Endodermal cell (in vitro differentiated cells): ENCODE results near the gene HPN. TPM values are rescaled to one million over a fixed set of nuclear protein-coding genes. Genes with fewer than 3 reads are reported as not detected.
A peak's percentile ranks its signal among the peaks of the same experiment; 100 is the strongest.

Experiments
- DNase-seq: peaks from one replicate; pipeline ENCODE4 v3.0.0-alpha.2; 2017
- H3K27ac ChIP-seq: 2 replicates; pipeline ENCODE4 v1.5.1; 2013; ENCODE audit warnings: mild to moderate bottlenecking, low read depth, low read length, moderate library complexity
- H3K27me3 ChIP-seq: 2 replicates; pipeline ENCODE4 v1.6.1; 2013; ENCODE audit warnings: mild to moderate bottlenecking, low read length, moderate library complexity; ENCODE audit not compliant: insufficient read depth, control insufficient read depth, poor library complexity, severe bottlenecking
- H3K36me3 ChIP-seq: 2 replicates; pipeline ENCODE4 v1.7.0; 2013; ENCODE audit warnings: mild to moderate bottlenecking, low read length, moderate library complexity; ENCODE audit not compliant: control insufficient read depth, insufficient read depth
- H3K4me1 ChIP-seq: one replicate; pipeline ENCODE4 v1.7.0; 2013; ENCODE audit warnings: low read length; ENCODE audit not compliant: control insufficient read depth, insufficient read depth
- H3K4me3 ChIP-seq: 2 replicates; pipeline ENCODE4 v1.5.1; 2013; ENCODE audit warnings: mild to moderate bottlenecking, low read length, moderate library complexity
- H3K9ac ChIP-seq: 2 replicates; pipeline ENCODE4 v1.6.1; 2013; ENCODE audit warnings: mild to moderate bottlenecking, low read length, moderate library complexity; ENCODE audit not compliant: poor library complexity, severe bottlenecking; ENCODE audit errors: extremely low read depth
- H3K9me3 ChIP-seq: 2 replicates; pipeline ENCODE4 v1.6.1; 2013; ENCODE audit warnings: mild to moderate bottlenecking, low read length, moderate library complexity; ENCODE audit not compliant: control insufficient read depth
- H3K27ac Mint-ChIP-seq: 2 replicates; pipeline ENCODE4 v1.8.0; 2020; ENCODE audit warnings: mixed read lengths
- H3K27me3 Mint-ChIP-seq: 2 replicates; pipeline ENCODE4 v1.8.0; 2021; ENCODE audit warnings: mild to moderate bottlenecking, mixed read lengths; ENCODE audit not compliant: insufficient read depth
- H3K36me3 Mint-ChIP-seq: 2 replicates; pipeline ENCODE4 v1.8.0; 2020; ENCODE audit warnings: low read depth, mixed read lengths
- H3K4me1 Mint-ChIP-seq: 2 replicates; pipeline ENCODE4 v1.8.0; 2020; ENCODE audit warnings: mixed read lengths
- H3K4me3 Mint-ChIP-seq: 2 replicates; pipeline ENCODE4 v1.8.0; 2020; ENCODE audit warnings: mild to moderate bottlenecking, moderate library complexity, mixed read lengths
- H3K9me3 Mint-ChIP-seq: 2 replicates; pipeline ENCODE4 v1.8.0; 2020; ENCODE audit warnings: mild to moderate bottlenecking, mixed read lengths
- CTCF ChIP-seq: fragments of 200-600 bp; sonication (generic); conservative IDR thresholded peaks from 2 replicates; pipeline ENCODE4 v1.5.0; 2021; ENCODE audit warnings: antibody characterized with exemption, mild to moderate bottlenecking
- WGBS, 2 experiments: methylation state at CpG; one replicate each; pipeline versions ENCODE4 v1.1.5 to v1.1.7; 2013; ENCODE audit warnings: missing lambda C conversion rate in 2 of 2, mixed read lengths in 1 of 2; ENCODE audit not compliant: insufficient coverage in 1 of 2, insufficient read length in 1 of 2; 5-methylcytosine and 5-hydroxymethylcytosine counted together
- total RNA-seq, 2 donors: library from RNA; stranded (reverse); fragmentation: NEBNext Ultra II Directional in 1 of 2; extraction: Animal tissue kit (Norgen Biotek cat#: 25700) in 1 of 2; gene quantifications; 2 replicates in 1 of 2; 3 replicates in 1 of 2; pipeline ENCODE4 v1.2.1, GENCODE V29; 2021

The HPN gene
- total RNA-seq, 2 donors from 2014 or later: 29.0 to 49.6 TPM

GRCh38 chr19:35068941-35069634 is 27.6 kb downstream of the HPN start:
- no peaks in the 10 kb centered on the region for H3K36me3 ChIP-seq
- H3K27me3 Mint-ChIP-seq: peaks cover 2% of the 10 kb centered on the region
- 77 to 79% methylated on average over 7 to 10 of the region's 10 CpGs for WGBS, 2 experiments
- H3K9me3 Mint-ChIP-seq: peaks cover 5% of the 10 kb centered on the region
- H3K27ac ChIP-seq: no peak overlapping the region
- H3K4me3 ChIP-seq: no peak overlapping the region
- peaks cover 7% of the 10 kb centered on the region for H3K9me3 ChIP-seq
- no peak for DNase-seq
- no peak overlapping the region for H3K9ac ChIP-seq
- no peaks in the 10 kb centered on the region for H3K36me3 Mint-ChIP-seq
- no peaks in the 10 kb centered on the region for H3K27me3 ChIP-seq
- H3K27ac Mint-ChIP-seq: peak overlapping the region; percentile 94
- H3K4me3 Mint-ChIP-seq: peak overlapping the region; percentile 6
- TF ChIP-seq CTCF: no peak
- peaks cover 7% of the 10 kb centered on the region for H3K4me1 Mint-ChIP-seq
- no peaks in the 10 kb centered on the region for H3K4me1 ChIP-seq

GRCh38 chr19:35069696-35070095 is 28.2 kb downstream of the HPN start:
- no peak overlapping the region for H3K4me3 ChIP-seq
- 100% methylated on average over 1 of the region's 1 CpG for WGBS, 2 experiments
- Mint-ChIP-seq H3K27me3 (no peaks in the 10 kb centered on the region), H3K27ac (no peak overlapping the region), H3K4me1 (peaks cover 7% of the 10 kb centered on the region), H3K4me3 (no peak overlapping the region), H3K9me3 (peaks cover 5% of the 10 kb centered on the region), H3K36me3 (no peaks in the 10 kb centered on the region)
- H3K4me1 ChIP-seq: no peaks in the 10 kb centered on the region
- DNase-seq: no peak
- no peak overlapping the region for H3K27ac ChIP-seq
- H3K9ac ChIP-seq: no peak overlapping the region
- no peak for TF ChIP-seq CTCF
- H3K36me3 ChIP-seq: no peaks in the 10 kb centered on the region
- no peaks in the 10 kb centered on the region for H3K27me3 ChIP-seq
- H3K9me3 ChIP-seq: peaks cover 7% of the 10 kb centered on the region

- Histone ChIP-seq H3K36me3 (no peaks in the 10 kb centered on the region), H3K27ac (no peak overlapping the region), H3K4me1 (no peaks in the 10 kb centered on the region), H3K9ac (no peak overlapping the region), H3K4me3 (no peak overlapping the region), H3K9me3 (peaks cover 7% of the 10 kb centered on the region), H3K27me3 (no peaks in the 10 kb centered on the region)
- H3K36me3 Mint-ChIP-seq: no peaks in the 10 kb centered on the region
- H3K4me3 Mint-ChIP-seq: no peak overlapping the region
- H3K4me1 Mint-ChIP-seq: peaks cover 7% of the 10 kb centered on the region
- TF ChIP-seq CTCF: no peak
- DNase-seq: no peak
- peaks cover 5% of the 10 kb centered on the region for H3K9me3 Mint-ChIP-seq
- H3K27me3 Mint-ChIP-seq: no peaks in the 10 kb centered on the region
- H3K27ac Mint-ChIP-seq: no peak overlapping the region
- 90 to 91% methylated on average over 3 of the region's 3 CpGs for WGBS, 2 experiments
Observed at GRCh38 chr19:35070471-35070870, 28.9 kb downstream of the HPN start.
